Activated CD4-positive, alpha-beta T cell treated with anti-CD3 and anti-CD28 coated beads, Interleukin-2, amount 50 U/mL, for 1 hour (primary cell): Measurements from ENCODE around the gene TMEM231.
"Not testable (repeated sequence)": the region's sequence is repeated elsewhere in the genome, so short reads cannot be mapped to it uniquely, and the experiment has no call there.

Source experiments
- DNase-seq: peaks from one replicate; pipeline ENCODE4 v3.0.0-alpha.2; 2020

The TMEM231 gene

DNA sequence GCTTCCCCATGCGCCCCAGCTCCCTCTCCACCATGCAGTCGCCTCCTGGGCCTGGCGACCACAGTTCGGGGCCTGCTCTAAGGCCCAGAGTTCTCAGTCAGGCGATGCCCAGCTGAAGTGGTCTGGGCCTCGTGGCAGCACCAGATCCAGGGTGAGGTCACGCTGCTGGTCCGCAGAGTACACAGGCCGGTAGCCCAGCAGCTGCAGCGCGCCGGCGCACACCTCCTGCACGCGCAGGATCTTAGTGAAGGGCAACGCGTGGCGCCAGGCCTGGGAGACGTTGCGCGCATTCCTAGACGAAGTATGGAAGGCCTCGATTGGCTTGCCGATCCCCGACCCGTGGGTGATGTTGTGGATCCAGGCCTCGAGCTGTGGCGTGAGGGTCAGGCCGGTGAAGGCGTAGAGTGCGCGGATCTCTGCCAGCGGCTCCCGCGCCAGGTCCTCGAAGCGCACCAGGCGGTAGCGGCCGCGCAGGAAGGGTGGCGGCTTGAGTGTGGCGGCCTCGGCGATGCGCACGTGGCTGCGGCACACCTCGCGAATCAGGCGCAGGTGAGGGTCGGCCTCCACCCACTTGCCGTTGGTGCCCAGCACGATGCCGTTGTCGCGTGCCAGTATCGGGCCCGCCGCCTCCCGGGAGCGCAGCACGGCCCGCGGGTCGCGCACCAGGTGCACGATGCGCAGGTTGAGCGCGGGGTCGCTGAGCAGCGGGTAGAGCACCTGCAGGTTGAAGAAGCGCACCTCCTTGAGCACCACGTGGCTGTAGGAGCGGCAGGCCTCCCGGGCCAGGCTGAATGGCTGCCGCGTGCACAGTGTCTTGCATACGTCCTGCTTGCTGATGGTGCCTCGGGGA lies 26.8 kb downstream of the TMEM231 start:
- no peak for DNase-seq

DNA sequence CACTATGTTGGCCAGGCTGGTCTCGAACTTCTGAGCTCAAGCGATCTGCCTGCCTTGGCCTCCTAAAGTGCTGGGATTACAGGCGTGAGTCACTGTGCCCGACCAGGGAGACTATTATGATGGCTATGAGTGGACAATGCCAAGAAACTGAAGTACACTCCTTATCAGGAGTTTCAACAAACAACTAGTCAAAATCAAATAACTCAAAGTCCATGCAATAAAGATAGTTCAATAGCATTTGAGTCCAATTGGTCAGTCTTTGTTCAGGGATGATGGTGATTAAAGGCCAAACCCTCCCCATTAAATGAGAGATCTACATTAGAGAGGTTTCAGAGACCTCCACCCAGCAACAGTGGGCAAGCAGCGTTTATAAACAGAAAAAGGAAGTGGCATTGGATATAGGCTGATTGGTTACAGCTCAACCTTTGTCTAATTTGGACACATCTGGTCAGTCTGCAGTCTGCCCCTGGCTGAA lies 28.2 kb downstream of the TMEM231 start:
- no peak for DNase-seq

DNA sequence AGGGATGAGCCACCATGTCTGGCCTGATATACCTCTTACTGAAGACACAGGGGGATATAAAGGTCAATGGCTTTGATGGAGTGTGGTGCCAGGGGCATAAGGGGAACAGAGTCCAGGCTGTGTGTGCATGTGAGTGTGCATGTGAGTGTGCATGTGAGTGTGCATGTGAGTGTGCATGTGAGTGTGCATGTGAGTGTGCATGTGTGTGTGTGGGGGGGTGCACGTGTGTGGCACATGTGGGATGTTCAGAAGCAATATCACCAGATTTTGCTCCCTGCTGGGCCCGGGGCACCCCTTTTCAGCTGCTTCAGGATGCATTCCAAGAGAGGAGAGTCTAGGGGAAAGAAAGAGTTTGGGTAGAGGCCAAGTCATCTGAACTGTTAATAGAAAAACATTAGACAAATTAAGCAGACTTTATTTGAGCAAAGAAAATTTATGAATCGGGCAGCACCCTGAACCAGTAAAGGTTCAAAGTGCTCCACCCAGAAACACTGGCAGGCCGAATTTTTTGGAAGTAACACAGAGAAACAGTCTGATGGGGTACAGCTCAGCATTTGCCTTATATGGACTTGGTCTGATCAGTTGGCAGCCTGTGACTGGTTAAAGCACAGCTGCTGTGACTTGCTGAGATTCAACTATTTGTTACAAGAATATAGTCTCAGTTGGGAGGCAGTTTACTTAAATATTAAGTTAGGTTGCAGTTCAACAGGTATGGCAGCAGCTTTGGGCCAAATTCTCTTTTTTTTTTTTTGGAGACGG lies 29.8 kb downstream of the TMEM231 start:
- DNase-seq = no peak

DNA sequence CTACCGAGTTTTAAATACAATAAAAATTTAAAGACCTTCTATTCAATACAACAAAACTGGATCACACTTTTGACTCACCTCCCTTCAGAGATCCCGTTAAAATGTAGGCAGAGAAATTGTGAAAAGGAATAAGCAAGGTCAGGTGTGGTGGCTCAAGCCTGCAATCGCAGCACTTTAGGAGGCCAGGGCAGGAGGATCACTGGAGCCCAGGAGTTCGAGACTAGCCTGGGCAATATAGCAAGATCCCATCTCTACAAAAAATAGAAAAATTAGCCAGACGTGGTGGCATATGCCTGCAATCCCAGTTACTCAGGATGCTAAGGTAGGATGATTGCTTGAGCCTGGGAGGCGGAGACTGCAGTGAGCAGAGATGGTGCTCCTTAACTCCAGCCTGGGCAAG lies 36.9 kb downstream of the TMEM231 start:
- no peak for DNase-seq

- peak; percentile 27 for DNase-seq
Measured at GRCh38 chr16:75516189-75516966, 39.7 kb downstream of the TMEM231 start.

DNA sequence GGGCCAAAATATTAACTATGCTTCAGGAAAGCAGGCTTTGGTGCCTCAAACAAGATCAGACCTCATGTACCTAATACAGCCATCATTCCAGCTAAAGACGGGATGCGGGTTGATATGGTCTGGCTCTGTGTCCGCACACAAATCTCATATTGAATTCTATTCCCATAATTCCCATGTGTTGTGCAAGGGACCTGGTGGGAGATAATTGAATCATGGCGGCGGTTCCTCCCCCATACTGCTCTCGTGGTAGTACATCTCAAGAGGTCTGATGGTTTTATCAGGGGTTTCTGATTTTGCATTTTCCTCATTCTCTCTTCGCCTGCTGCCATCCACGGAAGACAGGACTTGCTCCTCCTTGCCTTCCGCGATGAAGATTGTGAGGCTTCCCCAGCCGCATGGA lies 41.8 kb downstream of the TMEM231 start:
- no peak for DNase-seq

DNA sequence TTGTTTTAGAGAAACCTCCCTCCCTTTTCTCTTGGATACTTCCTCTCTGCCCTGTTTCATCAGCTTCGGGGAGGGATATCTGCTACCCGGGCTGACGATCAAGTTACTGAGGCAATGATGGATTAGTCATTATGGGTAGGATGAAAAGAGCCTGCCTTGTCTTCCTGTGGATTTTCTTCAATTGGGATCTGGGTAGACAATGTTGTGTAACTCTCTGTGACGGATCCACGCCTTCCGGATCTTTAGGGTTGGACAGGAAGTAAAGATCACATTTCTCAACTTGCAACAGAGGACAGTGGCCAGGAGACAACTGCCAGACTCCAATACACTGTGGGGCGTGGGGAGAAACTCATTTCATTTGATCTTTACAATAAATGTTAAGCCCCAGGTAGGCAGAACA lies 49.5 kb downstream of the TMEM231 start:
- DNase-seq = no peak

GRCh38 chr16:75506107-75506506 lies 49.9 kb downstream of the TMEM231 start:
- DNase-seq = no peak

DNA sequence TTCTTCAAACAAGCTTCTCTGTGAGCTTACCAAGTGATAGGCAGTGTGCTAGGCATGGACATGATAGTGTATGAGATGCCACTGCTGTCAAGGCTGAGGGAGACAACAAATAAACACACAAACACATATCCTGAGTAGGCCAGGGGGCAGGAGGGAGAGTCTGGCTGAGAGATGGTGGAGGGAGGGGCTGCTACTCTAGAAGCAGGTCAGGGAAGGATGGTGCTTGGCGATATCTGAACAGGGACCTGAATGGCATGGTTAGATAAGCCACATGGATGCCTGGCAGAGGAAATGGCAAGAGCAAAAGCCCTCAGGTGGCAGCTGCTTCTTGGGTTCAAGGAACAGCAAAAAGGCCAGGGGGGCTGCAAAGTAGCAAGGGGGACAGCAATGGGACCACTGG lies 52.3 kb downstream of the TMEM231 start:
- DNase-seq = no peak

- no peak for DNase-seq
Measured at GRCh38 chr16:75502916-75503605, 53.0 kb downstream of the TMEM231 start.

GRCh38 chr16:75501820-75502219 lies 54.2 kb downstream of the TMEM231 start:
- not testable (repeated sequence) for DNase-seq

DNA sequence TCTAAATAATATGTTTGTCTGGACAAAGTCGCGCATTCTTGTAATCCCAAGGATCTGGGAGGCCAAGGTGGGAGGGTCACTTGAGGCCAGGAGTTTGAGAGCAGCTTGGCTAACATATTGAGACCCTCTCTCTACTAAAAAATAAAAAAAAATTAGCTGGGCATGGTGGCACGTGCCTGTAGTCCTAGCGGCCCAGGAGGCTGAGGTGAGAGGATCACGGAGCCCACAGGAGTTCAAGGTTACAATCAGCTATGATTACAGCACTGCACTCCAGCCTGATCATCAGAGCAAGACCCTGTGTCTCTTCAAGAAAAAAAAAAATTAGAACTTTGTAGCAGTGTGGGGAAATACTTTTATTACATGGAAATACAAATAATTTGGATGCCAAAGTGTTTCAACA lies 54.7 kb downstream of the TMEM231 start:
- DNase-seq = no peak

DNA sequence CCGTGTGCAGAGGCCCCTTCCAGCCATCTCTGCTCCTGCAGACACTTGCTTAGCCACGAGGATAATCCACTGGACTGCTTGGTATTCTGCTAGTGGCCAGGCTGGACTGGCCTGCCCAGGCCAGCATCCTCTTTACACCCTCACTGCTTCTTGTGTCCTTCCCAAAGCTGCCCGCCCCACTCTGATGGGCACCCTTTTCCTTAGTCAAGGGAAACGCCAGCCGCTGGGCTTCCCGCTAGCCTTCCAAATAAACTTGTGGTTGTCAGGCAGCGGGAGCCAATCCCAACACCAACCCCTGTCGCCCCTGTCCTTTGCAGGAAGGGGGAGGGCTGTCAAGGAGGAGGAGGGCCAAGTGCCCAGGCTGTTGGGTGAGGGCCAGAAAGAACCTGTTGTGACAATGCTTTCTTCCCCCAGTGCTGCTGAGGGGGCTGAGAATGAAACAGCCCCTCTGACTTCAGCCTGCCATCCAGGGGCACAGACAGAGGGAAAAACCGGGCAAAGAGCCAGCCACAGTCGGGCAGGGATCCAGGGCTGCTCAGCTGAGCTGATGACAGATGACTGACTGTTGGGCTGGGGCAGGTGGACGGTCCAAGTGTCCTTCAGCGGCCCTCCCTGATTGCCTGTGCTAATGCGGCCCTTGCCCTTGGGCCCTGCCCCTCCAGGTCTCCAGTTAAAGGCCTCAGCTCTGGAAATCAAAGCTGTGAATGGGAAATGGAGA lies 57.3 kb downstream of the TMEM231 start:
- DNase-seq = not testable (repeated sequence)

GRCh38 chr16:75497558-75497957 lies 58.5 kb downstream of the TMEM231 start:
- no peak for DNase-seq

- no peak for DNase-seq
Measured at GRCh38 chr16:75495076-75495674, 60.9 kb downstream of the TMEM231 start, which contains the start of gene CHST6. TSS of gene CHST6 (minus strand) at chr16:75495441. CDS start at chr16:75479828, 15,613 bp downstream.

DNA sequence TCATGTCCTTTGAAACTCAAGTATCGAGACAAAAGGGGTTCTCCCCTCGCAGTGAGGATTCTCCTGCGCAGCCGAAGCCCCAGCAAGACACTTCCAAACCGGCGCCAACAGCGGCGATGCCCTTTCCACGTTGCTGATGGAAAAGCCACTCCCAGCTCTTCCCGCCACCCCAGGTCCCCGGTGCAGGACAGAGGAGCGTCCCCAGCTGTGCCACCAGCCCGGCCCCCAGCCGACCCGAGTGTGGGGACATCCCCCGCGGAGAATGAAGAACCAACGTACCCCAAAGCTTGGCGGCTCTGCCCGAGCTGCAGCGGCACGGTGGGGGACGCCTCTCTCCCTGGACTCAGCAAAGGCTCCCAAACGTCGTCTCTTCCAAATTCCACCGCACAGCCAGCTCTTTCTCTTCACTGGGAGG lies 61.4 kb downstream of the TMEM231 start:
- DNase-seq = no peak

GRCh38 chr16:75494184-75494583 lies 61.9 kb downstream of the TMEM231 start:
- DNase-seq = no peak

GRCh38 chr16:75491876-75492275 lies 64.2 kb downstream of the TMEM231 start:
- DNase-seq = no peak

- DNase-seq = no peak
Measured at GRCh38 chr16:75488322-75488721, 67.7 kb downstream of the TMEM231 start.
